Measurements from ENCODE around the gene C11orf21. TPM values are rescaled to one million over a fixed set of nuclear protein-coding genes. Genes with fewer than 3 reads are reported as not detected.

The C11orf21 gene
- total RNA-seq, 1 experiment from 2014 or later: 0.09 TPM

- no peak overlapping the region for H3K27ac Mint-ChIP-seq (ENCODE audit: unreplicated experiment)
- Histone ChIP-seq H3K36me3 (ENCODE audit: control insufficient read depth, insufficient read depth, low read length) (no peaks in the 10 kb centered on the region), H3K27me3 (replicated peaks; ENCODE audit: control insufficient read depth, insufficient read depth, low read length) (no peaks in the 10 kb centered on the region), H3K9me3 (no peaks in the 10 kb centered on the region), H3K4me3 (ENCODE audit: low read depth, low read length) (no peak overlapping the region), H3K4me1 (no peaks in the 10 kb centered on the region)
- TF ChIP-seq CTCF (IDR thresholded peaks at IDR 0.05; ENCODE audit: insufficient read depth in 1 of 2, low read depth in 1 of 2, low read length in 1 of 2, severe bottlenecking in 1 of 2, unreplicated experiment in 1 of 2): no peak
- no peak overlapping the region for H3K4me3 Mint-ChIP-seq (ENCODE audit: unreplicated experiment)
- CTCF ChIA-PET: interaction anchor here (0.9 to 1.2 kb wide), 2 partner anchors 12 to 105 kb away, joined by 3 to 4 read pairs; no protein-coding TSS in a partner anchor
- DNase-seq: peak in 1 of 2 experiments; percentile 25
- BruUV-seq (replicated peaks): no TSS peak
- intact Hi-C loops (cut with micrococcal nuclease; ENCODE audit: unreplicated experiment): no loop called here
- no peaks in the 10 kb centered on the region for H3K4me1 Mint-ChIP-seq (ENCODE audit: low read depth, unreplicated experiment)
- no peaks in the 10 kb centered on the region for H3K9me3 Mint-ChIP-seq (ENCODE audit: unreplicated experiment)
- no peaks in the 10 kb centered on the region for H3K27me3 Mint-ChIP-seq (ENCODE audit: insufficient read depth, unreplicated experiment)
- no peaks in the 10 kb centered on the region for H3K36me3 Mint-ChIP-seq (ENCODE audit: insufficient read depth, unreplicated experiment)
- POLR2A ChIA-PET: no interaction called here
These were observed 14.6 kb upstream of the C11orf21 start for GRCh38 chr11:2316169-2316962.

GRCh38 chr11:2315395-2316168 lies 13.9 kb upstream of the C11orf21 start:
- H3K4me3 ChIP-seq (ENCODE audit: low read depth, low read length): no peak overlapping the region
- ChIA-PET POLR2A (no interaction called here), CTCF (interaction anchor here (1.2 kb wide), 1 partner anchor 105 kb away, joined by 3 read pairs; no protein-coding TSS in a partner anchor)
- Mint-ChIP-seq H3K27me3 (ENCODE audit: insufficient read depth, unreplicated experiment) (no peaks in the 10 kb centered on the region), H3K4me3 (ENCODE audit: unreplicated experiment) (no peak overlapping the region), H3K36me3 (ENCODE audit: insufficient read depth, unreplicated experiment) (no peaks in the 10 kb centered on the region), H3K27ac (ENCODE audit: unreplicated experiment) (no peak overlapping the region), H3K4me1 (ENCODE audit: low read depth, unreplicated experiment) (no peaks in the 10 kb centered on the region), H3K9me3 (ENCODE audit: unreplicated experiment) (no peaks in the 10 kb centered on the region)
- H3K4me1 ChIP-seq: no peaks in the 10 kb centered on the region
- no peak for TF ChIP-seq CTCF (IDR thresholded peaks at IDR 0.05; ENCODE audit: insufficient read depth in 1 of 2, low read depth in 1 of 2, low read length in 1 of 2, severe bottlenecking in 1 of 2, unreplicated experiment in 1 of 2)
- no peaks in the 10 kb centered on the region for H3K36me3 ChIP-seq (ENCODE audit: control insufficient read depth, insufficient read depth, low read length)
- H3K9me3 ChIP-seq: no peaks in the 10 kb centered on the region
- DNase-seq: peak in 1 of 2 experiments; percentile 27
- intact Hi-C loops (cut with micrococcal nuclease; ENCODE audit: unreplicated experiment): no loop called here
- no TSS peak for BruUV-seq (replicated peaks)
- H3K27me3 ChIP-seq (replicated peaks; ENCODE audit: control insufficient read depth, insufficient read depth, low read length): no peaks in the 10 kb centered on the region

GRCh38 chr11:2314525-2315394 lies 13.0 kb upstream of the C11orf21 start:
- H3K27ac Mint-ChIP-seq (ENCODE audit: unreplicated experiment): no peak overlapping the region
- Histone ChIP-seq H3K4me3 (ENCODE audit: low read depth, low read length) (no peak overlapping the region), H3K9me3 (no peaks in the 10 kb centered on the region), H3K36me3 (ENCODE audit: control insufficient read depth, insufficient read depth, low read length) (no peaks in the 10 kb centered on the region), H3K4me1 (no peaks in the 10 kb centered on the region), H3K27me3 (replicated peaks; ENCODE audit: control insufficient read depth, insufficient read depth, low read length) (no peaks in the 10 kb centered on the region)
- no peaks in the 10 kb centered on the region for H3K27me3 Mint-ChIP-seq (ENCODE audit: insufficient read depth, unreplicated experiment)
- BruUV-seq (replicated peaks): no TSS peak
- no peaks in the 10 kb centered on the region for H3K36me3 Mint-ChIP-seq (ENCODE audit: insufficient read depth, unreplicated experiment)
- POLR2A ChIA-PET: no interaction called here
- intact Hi-C loops (cut with micrococcal nuclease; ENCODE audit: unreplicated experiment): no loop called here
- H3K9me3 Mint-ChIP-seq (ENCODE audit: unreplicated experiment): no peaks in the 10 kb centered on the region
- no peaks in the 10 kb centered on the region for H3K4me1 Mint-ChIP-seq (ENCODE audit: low read depth, unreplicated experiment)
- CTCF ChIA-PET: no interaction called here
- H3K4me3 Mint-ChIP-seq (ENCODE audit: unreplicated experiment): no peak overlapping the region
- DNase-seq: no peak
- TF ChIP-seq CTCF (IDR thresholded peaks at IDR 0.05; ENCODE audit: insufficient read depth in 1 of 2, low read depth in 1 of 2, low read length in 1 of 2, severe bottlenecking in 1 of 2, unreplicated experiment in 1 of 2): no peak

Measured in Caco-2 (cell line).